ENCODE data around the gene IRF5.
"Not testable (repeated sequence)": the region's sequence is repeated elsewhere in the genome, so short reads cannot be mapped to it uniquely, and the experiment has no call there.

Gene IRF5

DNA sequence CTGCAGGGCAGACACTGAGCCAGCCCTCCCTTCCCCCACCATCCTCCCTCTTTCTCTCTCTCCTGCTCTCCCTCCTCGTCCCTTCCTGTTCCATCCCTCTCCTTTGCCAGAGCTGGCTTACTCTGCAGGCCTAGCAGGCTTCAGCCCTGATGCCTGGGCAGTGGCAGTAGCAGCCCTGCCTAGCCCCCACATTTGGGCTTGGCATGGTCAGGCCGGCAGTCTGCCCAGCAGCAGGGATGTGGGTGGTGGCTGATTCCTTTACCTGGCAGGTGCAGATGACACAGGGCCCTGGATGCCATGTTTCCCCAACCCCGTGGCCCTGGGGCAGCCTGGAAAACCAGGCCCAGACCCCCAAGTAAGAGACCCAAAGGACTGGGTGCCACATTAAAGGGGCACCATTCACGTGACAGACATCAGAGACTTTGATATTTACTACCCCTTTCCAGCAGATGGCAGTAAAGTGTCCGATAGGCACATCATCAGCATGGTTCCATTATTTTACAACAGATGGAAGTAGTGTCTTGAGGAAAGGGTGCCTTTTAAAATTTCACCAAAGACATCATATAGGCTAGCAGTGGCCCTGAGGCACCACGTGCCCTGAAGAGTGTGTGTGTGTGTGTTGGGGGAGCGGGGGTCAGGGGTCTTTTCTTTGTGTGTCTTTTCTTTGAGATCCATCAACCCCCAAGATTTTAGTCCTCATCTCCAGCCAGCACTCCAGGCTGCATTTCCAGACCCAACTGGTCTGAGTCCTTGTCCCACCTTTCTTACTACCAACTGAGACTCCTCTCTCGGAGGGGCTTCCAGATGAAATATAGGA lies 33.1 kb upstream of the IRF5 start:
- in situ Hi-C loops (cut with MboI; ENCODE audit: low sequenced_read_pairs): loop anchor here (10.0 kb wide), 1 partner anchor 190 kb away; no protein-coding TSS in a partner anchor

DNA sequence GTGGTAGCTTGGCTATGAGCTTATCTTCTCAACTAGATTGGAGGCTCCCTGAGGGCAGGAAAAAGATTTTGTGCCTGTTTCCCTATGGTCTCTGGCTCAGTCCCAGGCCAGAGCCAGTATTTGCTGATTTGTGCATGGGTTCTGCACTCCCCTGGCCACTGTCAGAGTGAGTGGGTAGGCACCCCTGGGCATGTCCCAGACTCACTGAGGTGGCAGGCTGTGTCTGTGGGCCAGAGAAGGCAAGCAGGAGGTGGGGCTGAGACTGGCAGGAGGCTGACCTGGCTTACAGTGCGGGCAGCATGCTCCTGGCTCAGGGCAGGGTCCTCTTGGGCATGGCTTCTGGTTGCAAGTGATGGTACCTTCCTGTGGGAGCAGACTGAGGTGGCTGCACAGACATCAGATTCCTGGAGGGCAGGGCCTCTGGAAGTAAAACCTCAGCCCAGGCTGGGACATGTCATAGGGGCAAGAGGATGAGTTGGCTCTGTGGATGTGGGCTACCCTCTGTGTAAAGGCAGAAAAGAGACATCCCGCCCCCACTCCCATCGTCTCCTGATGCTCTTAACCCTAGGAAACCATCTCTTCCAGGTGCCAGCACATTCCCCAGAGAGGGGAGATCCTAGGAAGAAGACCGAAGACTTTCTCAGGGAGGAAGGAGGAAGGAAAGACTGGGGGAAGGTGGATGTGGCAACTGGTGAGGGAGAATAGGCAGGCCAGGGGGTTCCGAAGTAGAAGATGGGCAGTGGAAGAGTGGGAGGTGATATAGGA lies 31.5 kb upstream of the IRF5 start:
- in situ Hi-C loops (cut with MboI; ENCODE audit: low sequenced_read_pairs): loop anchor here (10.0 kb wide), 1 partner anchor 189 kb away; no protein-coding TSS in a partner anchor

DNA sequence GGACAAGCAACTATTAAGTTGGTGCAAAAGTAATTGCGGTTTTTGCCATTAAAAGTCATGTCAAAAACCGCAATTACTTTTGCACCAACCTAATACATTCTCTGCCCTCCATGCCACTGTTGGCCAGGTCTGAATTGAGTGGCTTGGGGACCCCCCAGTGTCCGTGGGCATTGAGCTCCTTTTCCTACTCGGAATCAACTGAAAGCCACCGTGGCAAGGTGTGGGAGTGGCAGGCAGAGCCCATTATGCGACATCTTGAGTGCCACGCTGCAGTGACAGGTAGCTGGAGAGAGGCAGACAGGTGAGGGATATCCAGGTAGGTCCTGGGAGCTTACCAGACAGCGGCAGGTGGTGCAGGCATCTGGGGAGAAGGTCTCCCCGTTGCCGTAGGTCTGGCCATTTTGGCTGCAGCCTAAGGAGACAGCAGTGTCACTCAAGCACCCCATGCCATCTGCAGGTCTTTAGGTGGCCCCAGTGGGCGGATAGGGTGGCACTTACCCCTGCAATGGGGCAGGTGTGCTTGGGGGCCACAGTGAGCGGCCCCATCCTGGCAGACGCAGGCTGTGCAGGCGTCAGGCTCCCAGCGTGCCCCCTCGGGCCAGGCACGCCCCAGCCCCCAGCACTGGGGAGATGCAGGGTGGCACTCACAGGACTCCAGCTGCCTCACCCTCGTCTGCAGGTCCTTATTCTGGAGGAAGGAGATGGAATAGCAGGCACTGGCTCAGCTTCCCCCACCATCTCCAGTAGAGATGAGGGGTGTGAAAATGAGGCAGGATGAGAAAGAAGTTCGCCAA lies 30.8 kb upstream of the IRF5 start:
- in situ Hi-C loops (cut with MboI; ENCODE audit: low sequenced_read_pairs): loop anchor here (10.0 kb wide), 1 partner anchor 188 kb away; no protein-coding TSS in a partner anchor

DNA sequence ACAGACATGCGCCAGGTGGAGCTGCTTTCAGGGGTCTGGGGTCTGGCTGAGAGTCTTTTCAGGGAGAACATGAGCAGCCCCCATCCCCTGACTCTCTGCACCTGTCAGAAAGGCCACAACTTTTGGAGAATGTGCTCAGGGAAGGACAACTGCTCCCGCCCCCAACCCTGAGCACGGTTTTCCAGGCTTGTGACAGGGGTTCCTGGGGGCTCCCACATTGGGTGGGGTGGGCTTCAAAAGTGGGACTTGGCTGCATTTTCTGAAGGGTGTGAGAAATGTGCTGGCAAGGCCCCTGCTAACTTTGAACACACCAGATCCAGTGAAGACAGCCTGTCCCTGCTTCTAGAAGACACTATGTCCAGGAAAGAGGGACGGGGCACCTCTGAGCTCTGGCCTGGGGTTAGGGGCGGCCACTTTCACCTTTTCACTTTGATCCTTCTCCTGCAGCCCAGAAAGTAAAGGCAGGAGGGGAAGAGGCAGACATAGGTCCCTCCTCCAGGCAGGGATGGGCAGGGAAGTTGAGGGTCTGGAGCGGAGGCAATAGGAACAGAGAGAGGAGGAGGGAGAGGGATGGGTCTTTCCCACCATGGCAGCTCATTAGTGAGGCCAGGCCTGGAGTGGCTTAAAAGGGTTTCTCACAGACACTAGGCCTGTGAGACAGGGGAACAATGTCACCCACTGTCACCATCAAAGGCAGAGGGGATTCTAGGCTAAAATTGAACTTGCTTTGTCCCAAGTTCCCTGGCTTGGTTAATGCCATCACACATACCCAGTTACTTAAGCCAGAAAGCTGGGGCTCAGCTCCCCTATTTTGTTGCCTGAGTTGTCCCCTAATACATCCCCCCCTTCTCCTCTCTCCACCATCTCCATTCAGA lies 28.7 kb upstream of the IRF5 start:
- in situ Hi-C loops (cut with MboI; ENCODE audit: low sequenced_read_pairs): loop anchor here (10.0 kb wide), 1 partner anchor 186 kb away; no protein-coding TSS in a partner anchor

DNA sequence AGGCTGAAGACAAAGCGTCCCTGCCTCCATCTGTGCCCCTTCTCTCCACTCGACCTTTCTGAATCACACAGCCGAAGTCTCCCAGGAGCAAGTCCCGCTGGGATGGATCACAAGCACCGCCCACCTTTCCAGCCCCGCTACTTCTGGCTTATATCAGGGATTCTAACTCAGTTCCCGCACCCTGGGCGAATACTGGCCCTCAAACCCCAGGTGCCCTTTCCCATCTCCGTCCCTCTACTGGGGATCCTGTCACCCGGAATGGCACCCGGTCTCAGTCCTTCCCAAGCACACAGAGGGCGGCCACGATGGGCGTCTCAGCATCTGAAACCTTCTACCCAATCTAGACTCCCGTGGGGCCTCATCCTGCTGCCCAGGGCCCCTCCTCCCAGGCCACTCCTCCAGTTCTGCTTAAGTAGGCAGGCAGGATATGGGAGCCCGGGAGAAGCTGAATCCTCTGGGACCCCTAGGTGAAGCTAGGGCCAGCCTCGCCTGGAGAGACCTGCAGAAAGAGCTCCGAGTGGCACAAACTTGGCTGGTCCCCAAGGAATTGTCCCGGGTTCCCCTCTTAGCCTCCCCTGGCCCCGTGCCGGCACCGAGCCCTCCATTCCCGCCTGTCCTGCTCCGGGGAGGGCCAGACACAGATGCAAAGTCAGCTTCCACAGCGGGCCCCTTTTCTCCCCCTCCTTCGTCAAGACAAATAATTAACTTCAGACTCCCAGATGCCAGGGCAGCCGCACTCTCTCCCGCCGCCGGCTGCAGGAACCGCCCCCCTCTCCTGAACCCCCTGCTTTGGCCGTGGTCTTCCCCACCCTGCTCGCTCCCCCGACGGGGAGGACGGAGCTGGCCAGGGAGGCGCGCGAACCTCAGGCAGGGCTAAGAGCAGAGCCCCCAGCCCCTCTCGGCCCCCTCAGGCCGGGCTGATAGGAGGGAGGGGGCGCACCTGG lies 27.8 kb upstream of the IRF5 start:
- in situ Hi-C loops (cut with MboI; ENCODE audit: low sequenced_read_pairs): loop anchor here (10.0 kb wide), 1 partner anchor 185 kb away; no protein-coding TSS in a partner anchor

DNA sequence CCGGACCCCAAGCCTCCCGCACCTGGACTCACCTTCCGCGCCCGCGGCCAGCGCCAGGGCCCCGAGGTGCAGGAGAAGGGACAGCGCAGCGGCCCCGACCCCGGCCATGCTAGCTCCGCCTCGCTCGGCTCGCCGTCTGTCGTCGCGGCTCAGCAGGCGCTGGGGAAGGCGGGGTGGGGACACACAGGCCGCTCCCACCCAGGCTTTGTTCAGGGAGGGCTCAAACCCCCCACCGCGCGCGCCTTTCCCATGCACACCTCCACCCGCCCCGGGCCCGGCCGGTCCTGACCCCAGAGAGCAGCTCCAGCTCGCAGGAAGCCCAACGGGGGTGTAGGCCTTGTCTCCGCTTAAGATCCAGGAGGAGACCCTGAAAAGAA lies 27.2 kb upstream of the IRF5 start, which contains the start of gene KCP:
Gene KCP (minus strand): TSS at position 141 of the 377 bp plus-strand sequence. CDS start 33 bp downstream, at position 108.
- in situ Hi-C loops (cut with MboI; ENCODE audit: low sequenced_read_pairs): no loop called here

DNA sequence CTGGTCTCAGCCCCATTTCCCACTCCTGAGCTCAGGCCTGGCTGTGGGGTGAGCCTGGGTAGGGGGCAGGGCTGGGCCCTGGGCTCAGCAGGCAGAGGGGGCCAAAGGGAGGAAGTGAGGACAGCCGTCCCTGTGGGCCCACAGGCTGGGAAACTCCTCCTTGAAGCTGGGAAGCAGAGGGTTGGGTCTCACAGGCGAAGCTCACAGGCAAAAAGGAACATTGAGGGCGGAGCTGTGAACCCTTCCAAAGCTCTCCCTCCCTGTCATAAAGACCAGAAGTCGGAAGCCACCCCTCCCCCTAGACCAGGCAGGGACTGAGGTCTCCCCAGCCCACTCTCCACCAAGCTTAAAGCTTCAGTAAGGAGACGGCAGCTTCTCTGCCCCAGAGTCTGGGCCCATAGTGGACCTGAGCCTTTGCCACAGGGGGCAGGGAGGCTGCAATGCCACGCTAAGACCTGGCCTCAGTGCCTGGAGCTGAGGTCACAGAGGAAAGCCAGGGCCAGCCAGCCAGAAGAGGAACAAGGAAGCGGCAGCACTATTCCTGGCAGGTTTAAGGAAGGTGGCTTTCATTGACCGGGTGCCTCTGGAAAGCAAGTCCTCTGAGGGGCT lies 26.2 kb upstream of the IRF5 start:
- in situ Hi-C loops (cut with MboI; ENCODE audit: low sequenced_read_pairs): no loop called here

DNA sequence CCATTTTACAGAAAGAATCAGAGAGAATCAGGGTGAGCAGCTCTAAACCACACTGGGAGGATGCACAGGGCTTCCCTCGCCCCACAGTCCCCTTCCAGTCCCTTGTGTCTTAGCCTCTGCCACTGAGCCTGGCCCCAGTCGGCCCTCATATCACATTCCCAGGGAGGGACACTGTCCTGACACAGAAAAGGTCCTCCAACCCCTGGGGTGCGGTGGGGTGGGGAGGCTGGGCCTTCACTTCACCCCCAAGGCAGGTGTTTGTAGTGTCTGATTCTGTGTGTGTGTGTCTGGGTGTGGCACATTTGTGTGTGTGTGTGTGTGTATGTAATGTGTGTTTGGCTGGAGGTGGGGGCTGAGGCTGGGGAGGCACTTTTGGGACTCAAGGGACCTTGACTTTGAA lies 25.4 kb upstream of the IRF5 start:
- in situ Hi-C loops (cut with MboI; ENCODE audit: low sequenced_read_pairs): no loop called here

DNA sequence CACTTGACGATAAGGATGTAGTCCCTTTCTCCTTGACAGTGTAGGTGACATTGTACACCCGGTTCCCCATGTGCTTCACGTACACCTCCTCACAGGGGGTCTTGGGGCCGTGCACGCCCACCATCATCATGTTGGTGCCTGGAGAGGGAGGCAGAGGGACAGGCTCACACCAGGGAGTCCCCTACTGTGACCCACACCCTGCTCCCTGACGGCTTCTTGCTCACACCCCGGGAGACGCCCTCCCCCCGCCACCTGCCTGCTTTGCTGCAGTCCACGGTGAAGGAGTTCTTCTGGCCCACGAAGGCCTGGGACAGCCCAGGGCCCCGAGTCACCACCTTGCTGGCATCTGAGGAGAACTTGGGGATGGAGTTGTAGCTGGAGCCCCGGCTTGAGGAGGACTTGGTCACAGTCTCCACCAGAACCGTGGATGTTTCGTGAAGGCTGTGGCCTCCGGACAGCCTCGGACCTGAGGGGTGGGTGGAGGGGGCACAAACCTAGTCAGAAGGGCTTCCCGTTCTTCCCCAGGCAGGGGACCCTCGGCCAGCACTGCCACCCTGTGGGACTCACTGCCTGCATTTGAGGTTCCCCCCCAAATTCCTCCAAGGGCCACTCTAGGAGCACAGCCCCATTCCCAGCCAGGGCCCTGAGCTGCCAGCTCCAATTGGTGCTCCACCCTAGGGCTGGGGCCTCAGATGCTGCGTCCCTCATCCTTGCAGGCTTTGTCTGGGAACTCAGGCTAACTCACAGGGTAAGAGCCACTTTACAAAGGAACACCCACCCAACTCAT lies 24.8 kb upstream of the IRF5 start:
- in situ Hi-C loops (cut with MboI; ENCODE audit: low sequenced_read_pairs): not testable (repeated sequence)

DNA sequence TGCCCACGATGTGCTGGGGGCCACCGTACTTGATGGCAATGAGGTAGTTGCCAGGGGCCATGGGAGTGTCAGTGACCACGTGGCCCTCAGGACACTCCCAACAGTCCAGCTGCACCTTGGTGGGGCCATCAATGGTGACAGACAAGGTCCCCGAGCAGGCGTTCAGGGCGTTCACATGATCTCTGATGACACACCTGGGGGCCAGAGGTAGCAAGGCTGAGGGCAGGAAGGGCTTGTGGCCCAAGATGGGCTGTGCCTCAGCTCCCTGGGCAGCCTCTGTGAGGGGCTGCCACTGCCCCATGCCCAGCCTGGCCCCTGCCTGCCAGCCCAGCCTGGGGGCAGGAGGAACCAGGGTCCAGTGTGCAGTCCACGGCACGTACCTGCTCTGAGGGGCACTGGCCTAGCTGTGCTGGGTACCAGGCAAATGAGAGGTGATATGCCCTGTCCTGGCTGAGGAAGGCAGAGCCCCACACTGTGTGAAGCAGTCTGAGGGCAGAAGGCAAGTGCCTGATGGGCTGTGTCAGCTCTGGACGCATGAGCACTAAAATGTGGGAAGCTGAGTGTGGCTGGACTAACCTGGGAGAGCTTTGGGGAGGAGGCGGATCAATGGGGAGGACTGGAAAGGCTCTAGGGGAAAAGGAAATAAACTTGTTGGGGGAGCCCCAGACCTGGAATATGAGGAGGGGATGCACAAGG lies 23.7 kb upstream of the IRF5 start:
- in situ Hi-C loops (cut with MboI; ENCODE audit: low sequenced_read_pairs): no loop called here

DNA sequence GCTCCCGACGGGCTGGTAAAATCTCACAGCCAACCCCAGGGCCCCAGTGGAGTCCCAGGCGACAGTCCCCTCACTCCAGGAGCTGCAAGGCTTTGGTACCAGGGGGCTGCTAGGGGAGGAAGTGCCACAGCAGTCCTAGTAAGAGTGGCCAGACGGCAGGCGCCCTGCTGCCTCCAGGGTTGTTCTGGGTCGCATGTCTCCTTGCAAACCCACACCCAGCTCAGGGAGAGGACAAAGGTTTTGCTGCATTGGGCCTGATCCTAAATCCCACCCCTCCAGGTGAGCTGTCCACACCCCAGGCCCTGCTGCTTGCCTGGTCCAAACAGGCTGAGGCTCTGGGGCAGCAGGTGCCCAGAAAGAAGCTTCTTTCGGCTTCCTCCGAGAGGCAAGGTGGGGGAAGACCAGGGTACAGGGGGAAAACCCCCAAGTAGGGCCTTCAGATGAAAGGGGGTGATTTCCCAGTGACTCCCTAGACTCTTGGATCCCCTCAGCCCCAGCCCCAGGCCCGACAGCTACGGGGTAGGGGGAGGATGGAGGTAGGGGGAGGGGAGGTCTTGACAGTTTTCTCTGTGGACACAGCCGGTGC lies 23.1 kb upstream of the IRF5 start:
- in situ Hi-C loops (cut with MboI; ENCODE audit: low sequenced_read_pairs): no loop called here

DNA sequence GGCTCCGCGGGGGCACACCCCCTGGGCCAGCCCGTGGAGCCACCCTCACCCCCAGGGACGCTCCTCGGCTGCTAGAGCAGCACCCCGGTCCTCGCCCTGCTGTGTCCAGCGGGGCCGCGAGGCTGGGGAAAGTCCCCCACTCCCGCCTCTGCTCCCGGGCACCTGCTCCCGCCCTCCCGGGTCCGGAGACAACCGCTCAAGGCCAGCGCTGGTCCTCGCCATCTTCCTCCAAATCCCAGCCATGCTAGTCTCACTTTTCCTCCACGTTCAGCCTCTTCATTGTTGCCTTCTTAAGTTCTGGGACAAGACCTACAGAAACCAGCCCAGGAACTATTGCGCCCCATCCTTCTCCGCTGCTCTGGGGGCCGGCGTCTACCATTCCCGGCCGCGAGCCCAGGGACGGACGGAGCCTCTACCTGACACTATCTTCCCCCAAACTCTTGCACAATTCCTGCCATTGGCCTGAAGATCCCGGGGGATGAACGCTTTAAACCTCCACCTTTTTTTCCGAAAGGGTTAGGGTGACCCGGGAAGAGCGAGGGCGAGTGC lies 22.4 kb upstream of the IRF5 start:
- in situ Hi-C loops (cut with MboI; ENCODE audit: low sequenced_read_pairs): no loop called here

DNA sequence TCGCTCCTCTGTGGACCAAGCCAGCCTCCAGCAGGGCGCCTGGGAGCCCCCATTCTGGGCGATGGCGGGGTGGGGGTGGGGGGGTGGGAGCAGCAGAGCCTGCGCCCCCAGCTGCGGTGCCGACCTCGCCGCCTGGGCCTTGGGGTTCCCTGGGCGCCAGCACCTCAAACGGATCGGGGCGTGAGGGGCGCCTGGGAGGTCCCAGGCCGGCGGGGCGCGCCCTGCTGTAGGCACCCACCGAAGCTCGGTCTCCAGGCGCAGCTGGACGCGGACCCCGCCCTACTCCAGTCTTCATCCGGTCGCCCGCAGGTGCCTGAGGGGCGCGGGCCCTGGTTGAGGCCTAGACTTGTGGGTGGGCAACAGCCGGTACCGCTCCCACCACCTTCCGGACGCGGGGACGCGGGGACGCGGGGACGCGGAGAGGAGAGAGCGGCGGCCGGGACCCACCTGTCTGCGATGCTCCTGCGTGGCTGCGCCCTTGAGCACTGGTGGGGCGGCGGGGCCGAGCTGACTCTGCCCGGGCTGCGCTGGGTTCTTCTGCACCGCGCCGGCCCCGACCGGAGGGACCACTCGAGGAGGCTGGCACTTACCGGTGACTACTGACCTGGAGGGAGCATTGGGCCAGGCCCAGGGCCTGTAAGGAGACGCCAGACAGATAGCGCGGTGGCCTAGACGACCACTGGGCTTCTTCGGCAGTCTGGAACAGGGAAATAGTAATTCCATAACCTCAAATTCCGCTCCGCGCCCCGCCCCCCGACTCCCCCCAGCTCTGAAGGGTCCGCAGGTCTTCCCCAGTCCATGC lies 21.7 kb upstream of the IRF5 start:
- in situ Hi-C loops (cut with MboI; ENCODE audit: low sequenced_read_pairs): no loop called here

DNA sequence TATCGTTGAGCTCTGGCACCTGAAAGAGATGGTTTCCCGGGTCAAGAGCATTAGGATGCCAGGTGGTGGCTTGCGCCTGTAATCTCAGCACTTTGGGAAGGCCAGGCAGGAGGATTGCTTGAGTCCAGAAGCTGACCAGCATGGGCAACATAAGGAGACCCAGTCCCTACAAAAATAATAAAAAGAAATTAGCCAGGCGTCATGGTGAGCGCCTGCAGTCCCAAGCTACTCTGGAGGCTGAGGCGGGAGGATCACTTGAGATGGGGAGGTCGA lies 21.1 kb upstream of the IRF5 start:
- in situ Hi-C loops (cut with MboI; ENCODE audit: low sequenced_read_pairs): no loop called here

DNA sequence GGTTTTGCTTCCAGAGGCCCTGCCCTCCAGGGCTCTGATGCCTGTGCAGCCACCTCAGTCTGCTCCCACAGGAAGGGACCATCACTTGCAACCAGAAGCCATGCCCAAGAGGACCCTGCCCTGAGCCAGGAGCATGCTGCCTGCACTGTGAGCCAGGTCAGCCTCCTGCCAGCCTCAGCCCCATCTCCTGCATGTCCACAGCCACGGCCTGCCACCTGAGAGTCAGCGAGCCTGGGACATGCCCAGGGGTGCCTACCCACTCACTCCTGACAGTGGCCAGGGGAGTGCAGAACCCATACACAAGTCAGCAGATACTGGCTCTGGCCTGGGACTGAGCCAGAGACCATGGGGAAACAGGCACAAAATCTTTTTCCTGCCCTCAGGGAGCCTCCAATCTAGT lies 20.6 kb upstream of the IRF5 start:
- in situ Hi-C loops (cut with MboI; ENCODE audit: low sequenced_read_pairs): no loop called here
